Activated CD4-positive, alpha-beta T cell treated with anti-CD3 and anti-CD28 coated beads, Interleukin-2, amount 10 ng/mL, durations not matched to agents 7 days and 5 days (primary cell): Measurements from ENCODE around the gene CACNA2D4. TPM values are rescaled to one million over a fixed set of nuclear protein-coding genes. Genes with fewer than 3 reads are reported as not detected.

ENCODE experiments used
- CTCF ChIA-PET: fragments of 350-600 bp; sonication (Branson Sonifier 250); formaldehyde crosslinking; loops from one replicate; lab custom pipeline; 2021; ENCODE audit warnings: antibody characterized with exemption; lab: Charles Lee
- POLR2A ChIA-PET: fragments of 350-600 bp; sonication (Branson Sonifier 250); formaldehyde crosslinking; loops from one replicate; lab custom pipeline; 2021; ENCODE audit warnings: antibody characterized with exemption; lab: Charles Lee
- DNase-seq: peaks from one replicate; pipeline ENCODE4 v3.0.0-alpha.2; 2020
- H3K27ac Mint-ChIP-seq: one replicate; pipeline ENCODE4 v1.8.0; 2021; ENCODE audit warnings: mild to moderate bottlenecking, moderate library complexity, mixed read lengths
- H3K27me3 Mint-ChIP-seq: one replicate; pipeline ENCODE4 v1.8.0; 2021; ENCODE audit warnings: mixed read lengths
- H3K36me3 Mint-ChIP-seq: one replicate; pipeline ENCODE4 v1.8.0; 2021; ENCODE audit warnings: low read depth, mixed read lengths
- H3K4me1 Mint-ChIP-seq: one replicate; pipeline ENCODE4 v1.8.0; 2021; ENCODE audit warnings: mixed read lengths
- H3K4me3 Mint-ChIP-seq: one replicate; pipeline ENCODE4 v1.8.0; 2021; ENCODE audit warnings: mild to moderate bottlenecking, moderate library complexity, mixed read lengths
- H3K9me3 Mint-ChIP-seq: one replicate; pipeline ENCODE4 v1.8.0; 2021; ENCODE audit warnings: mixed read lengths
- total RNA-seq, 2 experiments: library from RNA; stranded (reverse); gene quantifications; one replicate each; pipeline ENCODE4 v1.2.3, GENCODE V29; 2021

Gene CACNA2D4
- total RNA-seq, 2 experiments from 2014 or later = 12.9 to 16.4 TPM

GRCh38 chr12:1749019-1749418 lies 169.4 kb downstream of the CACNA2D4 start:
- H3K4me3 Mint-ChIP-seq = no peak overlapping the region
- ChIA-PET CTCF (interaction anchor here (0.6 to 1.8 kb wide), 3 partner anchors 42 to 1891 kb away, joined by 3 to 4 read pairs (median 3); no protein-coding TSS in a partner anchor), POLR2A (no interaction called here)
- no peak for DNase-seq
- no peaks in the 10 kb centered on the region for H3K27me3 Mint-ChIP-seq
- peaks cover 43% of the 10 kb centered on the region for H3K36me3 Mint-ChIP-seq
- H3K27ac Mint-ChIP-seq = no peak overlapping the region
- H3K4me1 Mint-ChIP-seq = peaks cover 2% of the 10 kb centered on the region
- H3K9me3 Mint-ChIP-seq = peaks cover 28% of the 10 kb centered on the region

DNA sequence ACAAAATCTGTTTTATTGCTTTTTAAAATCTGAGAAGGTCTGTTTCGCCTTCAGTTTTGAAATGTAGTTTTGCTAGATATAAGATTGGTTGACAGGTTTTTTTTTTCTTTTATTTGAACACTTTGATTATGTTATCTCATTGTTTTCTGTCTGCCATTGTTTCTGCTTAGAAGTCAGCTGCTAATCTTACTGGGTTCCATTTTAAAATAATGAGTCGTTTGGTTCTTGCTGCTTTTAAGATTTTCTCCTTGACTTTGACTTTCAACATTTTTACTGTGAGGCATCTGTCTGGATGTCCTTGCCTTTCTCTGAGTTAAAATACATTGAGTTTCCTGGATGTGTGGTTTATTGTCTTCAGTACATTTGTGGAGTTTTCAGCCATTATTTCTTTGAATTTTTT lies 170.8 kb downstream of the CACNA2D4 start:
- peaks cover 28% of the 10 kb centered on the region for H3K9me3 Mint-ChIP-seq
- no peaks in the 10 kb centered on the region for H3K27me3 Mint-ChIP-seq
- H3K4me1 Mint-ChIP-seq = peaks cover 2% of the 10 kb centered on the region
- peaks cover 44% of the 10 kb centered on the region for H3K36me3 Mint-ChIP-seq
- ChIA-PET CTCF (interaction anchor here (1.8 kb wide), 1 partner anchor 43 kb away, joined by 3 read pairs; no protein-coding TSS in a partner anchor), POLR2A (no interaction called here)
- no peak overlapping the region for H3K4me3 Mint-ChIP-seq
- H3K27ac Mint-ChIP-seq = no peak overlapping the region
- no peak for DNase-seq

DNA sequence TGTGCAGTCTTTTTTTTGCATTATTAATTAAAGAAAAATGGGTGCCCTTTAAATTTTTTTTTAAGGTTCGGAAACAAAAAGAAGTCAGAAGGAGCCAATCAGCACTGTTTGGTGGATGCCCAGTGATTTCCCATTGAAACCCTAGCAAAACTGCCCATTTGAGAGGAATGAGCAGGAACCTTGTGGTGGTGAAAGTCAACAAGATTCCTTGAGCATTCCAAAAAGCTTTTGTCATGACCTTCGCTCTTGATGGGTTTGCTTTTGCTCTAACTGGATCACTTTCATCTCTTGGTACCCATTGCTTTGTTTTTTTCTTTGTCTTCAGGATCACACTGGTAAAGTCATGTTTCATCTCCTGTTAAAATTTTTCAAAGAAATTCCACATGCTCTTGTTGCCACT lies 173.5 kb downstream of the CACNA2D4 start:
- H3K27ac Mint-ChIP-seq = no peak overlapping the region
- H3K4me3 Mint-ChIP-seq = no peak overlapping the region
- H3K27me3 Mint-ChIP-seq = no peaks in the 10 kb centered on the region
- peaks cover 11% of the 10 kb centered on the region for H3K4me1 Mint-ChIP-seq
- CTCF ChIA-PET = no interaction called here
- DNase-seq = no peak
- H3K36me3 Mint-ChIP-seq = peaks cover 44% of the 10 kb centered on the region
- peaks cover 28% of the 10 kb centered on the region for H3K9me3 Mint-ChIP-seq
- POLR2A ChIA-PET = no interaction called here

Other genes starting within 250 kb of the CACNA2D4 start
- 10 to 100 TPM; 47.7 to 51.7 TPM for gene ADIPOR2, start 227.6 kb downstream of the CACNA2D4 start, total RNA-seq
- not detected for gene LRTM2, start 98.1 kb downstream of the CACNA2D4 start, total RNA-seq
- gene DCP1B, start 85.8 kb upstream of the CACNA2D4 start, total RNA-seq = 10 to 100 TPM; 14.9 to 17.5 TPM
- gene CACNA1C, start 134.3 kb upstream of the CACNA2D4 start, total RNA-seq = under 1 TPM; 0.12 to 0.15 TPM